22Rv1 (cell line): Measurements from ENCODE around the gene CDT1.

Source experiments
- ZFX ChIP-seq: fragments of 450-650 bp; IDR thresholded peaks from 2 replicates; pipeline ENCODE4 v1.6.1; 2017; ENCODE audit warnings: antibody characterized with exemption, borderline replicate concordance
- TF ChIP-seq, protein P1 (sequence below): fragments of 450-650 bp; IDR thresholded peaks from 2 replicates; pipeline ENCODE4 v1.5.1; 2017; ENCODE audit warnings: mild to moderate bottlenecking

DNA sequence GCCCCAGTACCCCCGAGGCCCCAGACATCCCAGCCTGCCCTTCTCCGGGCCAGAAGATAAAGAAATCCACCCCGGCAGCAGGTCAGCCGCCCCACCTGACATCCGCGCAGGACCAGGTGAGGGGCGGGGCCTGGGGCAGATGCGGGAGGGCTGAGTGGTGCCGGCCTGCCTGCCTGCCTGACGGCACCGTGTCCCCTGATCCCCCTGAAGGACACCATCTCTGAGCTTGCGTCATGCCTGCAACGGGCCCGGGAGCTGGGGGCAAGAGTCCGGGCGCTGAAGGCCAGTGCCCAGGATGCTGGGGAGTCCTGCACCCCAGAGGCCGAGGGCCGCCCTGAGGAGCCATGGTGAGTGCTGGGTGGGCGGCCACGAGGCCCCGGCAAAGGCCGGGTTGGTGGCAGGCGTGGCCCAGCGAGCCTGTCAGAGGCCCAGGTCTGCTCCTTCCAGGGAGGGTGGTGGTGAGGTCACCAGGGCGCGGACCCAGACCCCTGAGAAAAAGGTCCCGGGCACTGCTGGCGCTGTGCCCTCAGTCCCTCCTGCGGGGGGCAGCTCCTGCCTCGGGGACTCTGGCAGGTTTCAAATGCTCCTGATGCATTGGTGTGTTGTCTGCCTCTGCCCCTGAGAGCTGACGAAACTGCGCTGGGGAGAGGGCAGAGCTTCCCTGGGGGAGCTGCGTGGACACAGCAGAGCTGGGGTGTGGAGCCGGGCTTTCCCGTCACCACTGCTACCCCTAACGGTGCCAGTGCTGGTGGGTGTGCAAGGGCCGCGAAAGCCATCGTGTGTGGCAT is 1.2 kb downstream of the CDT1 start:
- TF ChIP-seq, protein P1, sequence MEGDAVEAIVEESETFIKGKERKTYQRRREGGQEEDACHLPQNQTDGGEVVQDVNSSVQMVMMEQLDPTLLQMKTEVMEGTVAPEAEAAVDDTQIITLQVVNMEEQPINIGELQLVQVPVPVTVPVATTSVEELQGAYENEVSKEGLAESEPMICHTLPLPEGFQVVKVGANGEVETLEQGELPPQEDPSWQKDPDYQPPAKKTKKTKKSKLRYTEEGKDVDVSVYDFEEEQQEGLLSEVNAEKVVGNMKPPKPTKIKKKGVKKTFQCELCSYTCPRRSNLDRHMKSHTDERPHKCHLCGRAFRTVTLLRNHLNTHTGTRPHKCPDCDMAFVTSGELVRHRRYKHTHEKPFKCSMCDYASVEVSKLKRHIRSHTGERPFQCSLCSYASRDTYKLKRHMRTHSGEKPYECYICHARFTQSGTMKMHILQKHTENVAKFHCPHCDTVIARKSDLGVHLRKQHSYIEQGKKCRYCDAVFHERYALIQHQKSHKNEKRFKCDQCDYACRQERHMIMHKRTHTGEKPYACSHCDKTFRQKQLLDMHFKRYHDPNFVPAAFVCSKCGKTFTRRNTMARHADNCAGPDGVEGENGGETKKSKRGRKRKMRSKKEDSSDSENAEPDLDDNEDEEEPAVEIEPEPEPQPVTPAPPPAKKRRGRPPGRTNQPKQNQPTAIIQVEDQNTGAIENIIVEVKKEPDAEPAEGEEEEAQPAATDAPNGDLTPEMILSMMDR, result no peak
- no peak for TF ChIP-seq ZFX
